Measurements from ENCODE around the gene PDE4B. TPM values are rescaled to one million over a fixed set of nuclear protein-coding genes. Genes with fewer than 3 reads are reported as not detected.

The PDE4B gene
- total and polyA plus RNA-seq, 9 of the 15 experiments (the other 6 are each of a cell fraction or from before 2014, with no cell fraction given) = 0.09 TPM; not detected in 8

DNA sequence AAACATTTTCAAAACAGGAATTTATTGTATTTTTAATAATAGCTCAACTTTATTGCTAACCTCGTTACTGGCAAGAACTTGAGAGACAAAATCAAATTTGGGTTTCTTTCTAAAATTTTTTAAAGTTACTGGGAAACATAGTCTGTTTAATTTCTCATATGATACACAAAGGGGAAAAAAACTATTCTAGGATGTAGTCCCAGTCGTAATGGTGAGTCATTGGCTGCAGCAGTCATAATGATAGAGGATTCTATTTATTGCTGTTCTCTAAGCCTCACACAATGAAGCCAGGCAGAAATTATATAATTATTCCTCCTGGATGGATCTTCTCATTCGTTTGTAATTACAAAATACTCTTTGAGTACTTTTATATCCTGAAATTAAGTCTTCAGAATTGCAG lies 414.8 kb downstream of the PDE4B start:
- Histone ChIP-seq H3K36me3 (ENCODE audit: control insufficient read depth, insufficient read depth, low read length) (no peaks in the 10 kb centered on the region), H3K79me2 (ENCODE audit: control insufficient read depth, insufficient read depth, low read length) (no peaks in the 10 kb centered on the region), H3K9me1 (ENCODE audit: control insufficient read depth, insufficient read depth, low read length) (no peaks in the 10 kb centered on the region), H3K4me3 (no peak overlapping the region), H3K4me1 (replicated peaks in 1 of 2; ENCODE audit: control insufficient read depth in 2 of 2, insufficient read depth in 2 of 2, low read length in 2 of 2) (no peaks in the 10 kb centered on the region), H3K9ac (ENCODE audit: insufficient read depth in 1 of 2, low read depth in 2 of 2, low read length in 2 of 2) (no peak overlapping the region), H3K27me3 (ENCODE audit: control insufficient read depth in 2 of 2, insufficient read depth in 2 of 2, low read length in 2 of 2) (no peaks in the 10 kb centered on the region), H3K27ac (ENCODE audit: extremely low read depth, low read depth, low read length) (no peak overlapping the region), H3K4me2 (ENCODE audit: insufficient read depth, low read length) (no peak overlapping the region), H3K9me3 (replicated peaks; ENCODE audit: control insufficient read depth, insufficient read depth, low read depth, low read length) (no peaks in the 10 kb centered on the region), H4K20me1 (replicated peaks; ENCODE audit: control insufficient read depth, insufficient read depth, low read length) (no peaks in the 10 kb centered on the region), H2AFZ (ENCODE audit: low read depth, low read length) (no peak overlapping the region)
- BruUV-seq (replicated peaks) = no TSS peak
- ChIA-PET POLR2A (no interaction called here), CTCF (ENCODE audit: low intra/inter-chr PET ratio) (no interaction called here)
- intact Hi-C loops (cut with micrococcal nuclease) = no loop called here
- DNase-seq (ENCODE audit: extremely low read depth in 1 of 4, low spot score in 3 of 4) (no peak), FAIRE-seq (no peak), ATAC-seq (no peak)
- 0% methylated on average over 3 of the region's 3 CpGs for WGBS (ENCODE audit: insufficient coverage, low coverage, missing lambda C conversion rate)
- TF ChIP-seq ETS2 (tag; IDR thresholded peaks at IDR 0.05; ENCODE audit: borderline replicate concordance, poor library complexity, severe bottlenecking) (no peak), SNRNP70 (optimal IDR thresholded peaks at IDR 0.05; ENCODE audit: low read depth, low read length) (no peak), TRIM24 (IDR thresholded peaks at IDR 0.05) (no peak)
- in situ Hi-C loops (cut with MboI) = no loop called here

DNA sequence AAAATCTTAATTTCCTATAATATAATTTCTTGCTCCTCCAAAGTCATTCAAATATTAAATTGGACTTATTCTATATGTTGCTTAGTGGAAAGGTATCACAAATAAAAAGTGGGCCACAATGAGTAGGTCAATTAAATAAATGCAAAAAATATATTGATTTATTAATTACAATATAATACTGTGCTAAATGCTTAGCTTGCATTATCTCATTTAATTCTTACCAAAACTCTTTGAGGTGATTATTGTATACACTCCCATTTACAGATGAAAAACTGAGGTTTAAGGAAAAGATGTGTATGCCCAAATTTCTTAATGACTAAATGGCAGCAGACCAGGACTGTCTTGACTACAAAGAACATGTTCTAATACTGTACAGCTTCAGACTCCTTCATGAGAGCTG lies 415.9 kb downstream of the PDE4B start:
- no TSS peak for BruUV-seq (replicated peaks)

More for the DNA sequence above, 415.9 kb downstream of the PDE4B start:
- TF ChIP-seq ZNF316 (IDR thresholded peaks at IDR 0.05) (peak; percentile 67; the same call in 1 of the 2 replicates), C11orf30 (IDR thresholded peaks at IDR 0.05; ENCODE audit: low read depth) (peak; percentile 30; the same call in 1 of the 2 replicates), MAFK (IDR thresholded peaks at IDR 0.05; ENCODE audit: low read length) (peak; percentile 54), MAFF (IDR thresholded peaks at IDR 0.05; ENCODE audit: low read length) (peak; percentile 29; the same call in 1 of the 2 replicates), RBM39 (optimal IDR thresholded peaks at IDR 0.05; ENCODE audit: low read depth, low read length) (no peak)
- TF ChIP-seq, protein P1, sequence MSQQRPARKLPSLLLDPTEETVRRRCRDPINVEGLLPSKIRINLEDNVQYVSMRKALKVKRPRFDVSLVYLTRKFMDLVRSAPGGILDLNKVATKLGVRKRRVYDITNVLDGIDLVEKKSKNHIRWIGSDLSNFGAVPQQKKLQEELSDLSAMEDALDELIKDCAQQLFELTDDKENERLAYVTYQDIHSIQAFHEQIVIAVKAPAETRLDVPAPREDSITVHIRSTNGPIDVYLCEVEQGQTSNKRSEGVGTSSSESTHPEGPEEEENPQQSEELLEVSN (IDR thresholded peaks at IDR 0.05; ENCODE audit: borderline replicate concordance in 1 of 2, extremely low read depth in 1 of 2, insufficient read depth in 1 of 2, insufficient read length in 1 of 2, low read depth in 1 of 2, low read length in 1 of 2, poor library complexity in 1 of 2, severe bottlenecking in 1 of 2) = no peak
- TF ChIP-seq, protein P2, sequence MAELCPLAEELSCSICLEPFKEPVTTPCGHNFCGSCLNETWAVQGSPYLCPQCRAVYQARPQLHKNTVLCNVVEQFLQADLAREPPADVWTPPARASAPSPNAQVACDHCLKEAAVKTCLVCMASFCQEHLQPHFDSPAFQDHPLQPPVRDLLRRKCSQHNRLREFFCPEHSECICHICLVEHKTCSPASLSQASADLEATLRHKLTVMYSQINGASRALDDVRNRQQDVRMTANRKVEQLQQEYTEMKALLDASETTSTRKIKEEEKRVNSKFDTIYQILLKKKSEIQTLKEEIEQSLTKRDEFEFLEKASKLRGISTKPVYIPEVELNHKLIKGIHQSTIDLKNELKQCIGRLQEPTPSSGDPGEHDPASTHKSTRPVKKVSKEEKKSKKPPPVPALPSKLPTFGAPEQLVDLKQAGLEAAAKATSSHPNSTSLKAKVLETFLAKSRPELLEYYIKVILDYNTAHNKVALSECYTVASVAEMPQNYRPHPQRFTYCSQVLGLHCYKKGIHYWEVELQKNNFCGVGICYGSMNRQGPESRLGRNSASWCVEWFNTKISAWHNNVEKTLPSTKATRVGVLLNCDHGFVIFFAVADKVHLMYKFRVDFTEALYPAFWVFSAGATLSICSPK (IDR thresholded peaks at IDR 0.05; ENCODE audit: borderline replicate concordance) = no peak
- Histone ChIP-seq H2AFZ (ENCODE audit: low read depth, low read length) (no peak overlapping the region), H3K79me2 (ENCODE audit: control insufficient read depth, insufficient read depth, low read length) (no peaks in the 10 kb centered on the region), H3K4me3 (no peak overlapping the region), H3K27ac (ENCODE audit: extremely low read depth, low read depth, low read length) (no peak overlapping the region), H3K36me3 (ENCODE audit: control insufficient read depth, insufficient read depth, low read length) (no peaks in the 10 kb centered on the region), H3K4me2 (ENCODE audit: insufficient read depth, low read length) (no peak overlapping the region), H3K9me3 (replicated peaks; ENCODE audit: control insufficient read depth, insufficient read depth, low read depth, low read length) (no peaks in the 10 kb centered on the region), H3K27me3 (ENCODE audit: control insufficient read depth in 2 of 2, insufficient read depth in 2 of 2, low read length in 2 of 2) (no peaks in the 10 kb centered on the region), H3K4me1 (replicated peaks in 1 of 2; ENCODE audit: control insufficient read depth in 2 of 2, insufficient read depth in 2 of 2, low read length in 2 of 2) (no peaks in the 10 kb centered on the region), H4K20me1 (replicated peaks; ENCODE audit: control insufficient read depth, insufficient read depth, low read length) (no peaks in the 10 kb centered on the region), H3K9ac (ENCODE audit: insufficient read depth in 1 of 2, low read depth in 2 of 2, low read length in 2 of 2) (no peak overlapping the region), H3K9me1 (ENCODE audit: control insufficient read depth, insufficient read depth, low read length) (no peaks in the 10 kb centered on the region)
- POLR2A ChIA-PET = no interaction called here
- FAIRE-seq (no peak), DNase-seq (ENCODE audit: extremely low read depth in 1 of 4, low spot score in 3 of 4) (no peak), ATAC-seq (no peak)
- intact Hi-C loops (cut with micrococcal nuclease) (no loop called here), in situ Hi-C loops (cut with MboI) (no loop called here)
- CTCF ChIA-PET (ENCODE audit: low intra/inter-chr PET ratio) = no interaction called here
